Endothelial cell of umbilical vein (primary cell): ENCODE measurements around the gene NAPA. TPM values are rescaled to one million over a fixed set of nuclear protein-coding genes. Genes with fewer than 3 reads are reported as not detected.

Experiments
- BruUV-seq: library from RNA; stranded (reverse); fragments of 400-500 nt; replicated peaks from 2 replicates; lab custom pipeline; 2021; lab: Mats Ljungman, UMichigan
- CTCF ChIA-PET: fragments of 300-600, 350-600 bp; sonication (Branson Sonifier 250); formaldehyde crosslinking; loops from one replicate; lab custom pipeline; 2021; ENCODE audit warnings: antibody characterized with exemption, inconsistent platforms; lab: Charles Lee
- POLR2A ChIA-PET: fragments of 300-600, 350-600 bp; sonication (Branson Sonifier 250); formaldehyde crosslinking; loops from one replicate; lab custom pipeline; 2021; ENCODE audit warnings: antibody characterized with exemption, inconsistent platforms; lab: Charles Lee
- DNase-seq: peaks from one replicate; pipeline ENCODE4 v3.0.0-alpha.2; 2011; ENCODE audit warnings: low read depth, low spot score
- FAIRE-seq: peaks from 2 replicates; lab custom pipeline; 2011; peaks lifted over from hg19 to GRCh38; lab: Jason Lieb, UNC
- H2AFZ ChIP-seq: 2 replicates; pipeline ENCODE4 v1.6.0; 2012; ENCODE audit warnings: low read depth, low read length, control low read depth, inconsistent platforms
- H3K27ac ChIP-seq: 2 replicates; pipeline ENCODE4 v1.5.1; 2011; ENCODE audit warnings: low read depth, mild to moderate bottlenecking, control low read depth, low read length, moderate library complexity; ENCODE audit not compliant: insufficient read depth
- H3K27me3 ChIP-seq, 2 experiments: 2 replicates each; pipeline versions ENCODE4 v1.6.0 to v1.6.1; 2011; ENCODE audit warnings: low read length in 2 of 2, mixed read lengths in 1 of 2; ENCODE audit not compliant: control insufficient read depth in 2 of 2, insufficient read depth in 2 of 2
- H3K36me3 ChIP-seq, 2 experiments: 2 replicates in 1 of 2; 3 replicates in 1 of 2; pipeline ENCODE4 v1.5.1; 2011; ENCODE audit warnings: low read length in 2 of 2, mild to moderate bottlenecking in 1 of 2, moderate library complexity in 1 of 2; ENCODE audit not compliant: control insufficient read depth in 2 of 2, insufficient read depth in 2 of 2; ENCODE audit errors: extremely low read depth in 1 of 2
- H3K4me1 ChIP-seq: 3 replicates; pipeline ENCODE4 v1.5.1; 2011; ENCODE audit warnings: mild to moderate bottlenecking, low read length; ENCODE audit not compliant: control insufficient read depth, insufficient read depth; ENCODE audit errors: extremely low read depth
- H3K4me2 ChIP-seq: 2 replicates; pipeline ENCODE4 v1.6.1; 2011; ENCODE audit warnings: low read length, control low read depth, mixed read lengths; ENCODE audit not compliant: insufficient read depth
- H3K4me3 ChIP-seq, 3 experiments: fragments of 200-600 bp in 1 of 3; sonication (generic), shearing (Covaris generic) in 1 of 3; replicated peaks in 1 of 3; 2 replicates each; pipeline ENCODE4 v1.5.1; 2011 to 2016; ENCODE audit warnings: control low read depth in 3 of 3, low read length in 3 of 3, mild to moderate bottlenecking in 2 of 3, inconsistent platforms in 1 of 3, low read depth in 1 of 3, moderate library complexity in 1 of 3; ENCODE audit not compliant: insufficient read depth in 1 of 3
- H3K79me2 ChIP-seq: 2 replicates; pipeline ENCODE4 v1.6.0; 2012; ENCODE audit warnings: low read length, inconsistent platforms; ENCODE audit not compliant: control insufficient read depth, insufficient read depth
- H3K9ac ChIP-seq: replicated peaks from 2 replicates; pipeline ENCODE3; 2011; ENCODE audit warnings: low read length, control low read depth; ENCODE audit not compliant: insufficient read depth; ENCODE audit errors: extremely low read depth
- H3K9me1 ChIP-seq: replicated peaks from 3 replicates; pipeline ENCODE4 v1.6.0; 2011; ENCODE audit warnings: mild to moderate bottlenecking, low read length; ENCODE audit not compliant: control insufficient read depth, insufficient read depth; ENCODE audit errors: extremely low read depth
- H3K9me3 ChIP-seq: replicated peaks from 2 replicates; pipeline ENCODE4 v1.5.1; 2012; ENCODE audit warnings: low read length, inconsistent platforms; ENCODE audit not compliant: control insufficient read depth, insufficient read depth
- H4K20me1 ChIP-seq: replicated peaks from 2 replicates; pipeline ENCODE3; 2011; ENCODE audit warnings: mild to moderate bottlenecking, low read length; ENCODE audit not compliant: control insufficient read depth, insufficient read depth; ENCODE audit errors: extremely low read depth
- EZH2 ChIP-seq: IDR thresholded peaks from 2 replicates; pipeline ENCODE4 v1.6.1; 2012; ENCODE audit warnings: borderline replicate concordance, low read depth, mild to moderate bottlenecking, moderate library complexity, low read length, inconsistent platforms; ENCODE audit not compliant: severe bottlenecking
- FOS ChIP-seq: IDR thresholded peaks from 2 replicates; pipeline ENCODE4 v1.6.1; 2011; ENCODE audit warnings: mild to moderate bottlenecking, low read length, moderate library complexity, borderline replicate concordance; ENCODE audit not compliant: insufficient read depth
- GATA2 ChIP-seq: IDR thresholded peaks from 2 replicates; pipeline ENCODE4 v1.7.0; 2011; ENCODE audit warnings: low read depth, mild to moderate bottlenecking, moderate library complexity, mixed read lengths, low read length; ENCODE audit not compliant: insufficient read length, insufficient read depth
- JUN ChIP-seq: IDR thresholded peaks from 2 replicates; pipeline ENCODE4 v1.6.1; 2011; ENCODE audit warnings: borderline replicate concordance, low read depth; ENCODE audit not compliant: insufficient read length, insufficient read depth
- MYC ChIP-seq: IDR thresholded peaks from one replicate; pipeline ENCODE4 v1.6.1; 2011; ENCODE audit warnings: mild to moderate bottlenecking, low read depth, low read length
- POLR2A ChIP-seq: IDR thresholded peaks from 2 replicates; pipeline ENCODE4 v1.6.1; 2012; ENCODE audit warnings: low read depth, mild to moderate bottlenecking, control low read depth, low read length
- POLR2AphosphoS5 ChIP-seq: IDR thresholded peaks from 2 replicates; pipeline ENCODE4 v1.6.1; 2012; ENCODE audit warnings: low read depth, mild to moderate bottlenecking, control low read depth, low read length, moderate library complexity; ENCODE audit not compliant: insufficient read depth
- dilution Hi-C: fragments of 300-500 bp; cut with MboI; formaldehyde crosslinking; loops from one replicate; pipeline ENCODE4 v1.15.0; 2019; ENCODE audit warnings: low sequenced_read_pairs; ENCODE audit not compliant: extremely low pct_ligation_motif_present
- intact Hi-C: fragments of 100-400 bp; cut with micrococcal nuclease; formaldehyde crosslinking; loops from one replicate; pipeline ENCODE4 v1.10.0; 2022
- polyA plus RNA-seq, 4 experiments: library from polyadenylated mRNA; depleted of rRNA in 3 of 4; stranded (reverse) in 3 of 4; unstranded in 1 of 4; fragments of >200 nt; gene quantifications; 2 replicates each; pipeline versions ENCODE4 v1.2.1 to v1.2.3, GENCODE V29; 2011 to 2012; ENCODE audit warnings: missing spikeins in 1 of 4
- total RNA-seq: library from RNA; stranded (reverse); gene quantifications from 2 replicates; pipeline ENCODE4 v1.2.3, GENCODE V29; 2021
- TF ChIP-seq, protein P1 (sequence below): IDR thresholded peaks from 2 replicates; pipeline ENCODE4 v1.6.1; 2011; ENCODE audit not compliant: insufficient read depth, insufficient read length
- TF ChIP-seq, protein P2 (sequence below), 2 donors: IDR thresholded peaks; 1 replicate in 1 of 2; 2 replicates in 1 of 2; pipeline ENCODE4 v1.5.1; 2011; ENCODE audit warnings: low read length in 2 of 2, mild to moderate bottlenecking in 2 of 2, moderate library complexity in 2 of 2, control low read depth in 1 of 2, inconsistent platforms in 1 of 2, low read depth in 1 of 2; ENCODE audit not compliant: insufficient read depth in 1 of 2; ENCODE audit errors: extremely low read depth in 1 of 2

NAPA gene
- total and polyA plus RNA-seq, 2 donors (not counting 3 experiments of a cell fraction or from before 2014, with no cell fraction given), result 107 to 154 TPM

DNA sequence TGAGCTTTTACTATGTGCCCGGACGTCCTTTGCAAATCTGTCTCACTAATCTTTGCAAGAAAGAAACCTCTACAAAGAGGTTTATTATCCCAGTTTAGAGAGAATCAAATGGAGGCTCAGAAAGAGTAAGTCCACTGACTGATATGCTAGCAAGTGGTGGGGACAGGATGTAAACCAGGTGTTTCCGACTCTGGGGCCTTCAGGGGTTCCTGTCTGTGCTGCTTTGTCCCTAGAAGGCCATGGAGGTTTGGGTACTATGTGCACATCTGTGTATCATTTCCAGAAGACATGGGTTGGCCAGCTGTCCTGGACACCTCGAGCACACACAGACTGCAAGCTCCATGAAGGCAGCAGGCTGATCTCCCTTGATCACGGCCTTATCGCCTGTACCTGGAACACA is 29.7 kb downstream of the NAPA start:
- FAIRE-seq (no peak), DNase-seq (no peak)
- H3K79me2 ChIP-seq, result no peaks in the 10 kb centered on the region
- intact Hi-C loops (no loop called here), dilution Hi-C loops (no loop called here)
- H4K20me1 ChIP-seq, result no peaks in the 10 kb centered on the region
- no peaks in the 10 kb centered on the region for H3K27me3 ChIP-seq
- POLR2A ChIA-PET, result no interaction called here
- no peaks in the 10 kb centered on the region for H3K9me3 ChIP-seq
- TF ChIP-seq, protein P1, sequence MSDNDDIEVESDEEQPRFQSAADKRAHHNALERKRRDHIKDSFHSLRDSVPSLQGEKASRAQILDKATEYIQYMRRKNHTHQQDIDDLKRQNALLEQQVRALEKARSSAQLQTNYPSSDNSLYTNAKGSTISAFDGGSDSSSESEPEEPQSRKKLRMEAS, result no peak
- no peak for TF ChIP-seq FOS
- no peak for TF ChIP-seq GATA2
- TF ChIP-seq EZH2, result no peak
- no peak for TF ChIP-seq JUN
- TF ChIP-seq POLR2AphosphoS5, result no peak
- no peak for TF ChIP-seq MYC
- no peak for TF ChIP-seq POLR2A
- TF ChIP-seq, protein P2, sequence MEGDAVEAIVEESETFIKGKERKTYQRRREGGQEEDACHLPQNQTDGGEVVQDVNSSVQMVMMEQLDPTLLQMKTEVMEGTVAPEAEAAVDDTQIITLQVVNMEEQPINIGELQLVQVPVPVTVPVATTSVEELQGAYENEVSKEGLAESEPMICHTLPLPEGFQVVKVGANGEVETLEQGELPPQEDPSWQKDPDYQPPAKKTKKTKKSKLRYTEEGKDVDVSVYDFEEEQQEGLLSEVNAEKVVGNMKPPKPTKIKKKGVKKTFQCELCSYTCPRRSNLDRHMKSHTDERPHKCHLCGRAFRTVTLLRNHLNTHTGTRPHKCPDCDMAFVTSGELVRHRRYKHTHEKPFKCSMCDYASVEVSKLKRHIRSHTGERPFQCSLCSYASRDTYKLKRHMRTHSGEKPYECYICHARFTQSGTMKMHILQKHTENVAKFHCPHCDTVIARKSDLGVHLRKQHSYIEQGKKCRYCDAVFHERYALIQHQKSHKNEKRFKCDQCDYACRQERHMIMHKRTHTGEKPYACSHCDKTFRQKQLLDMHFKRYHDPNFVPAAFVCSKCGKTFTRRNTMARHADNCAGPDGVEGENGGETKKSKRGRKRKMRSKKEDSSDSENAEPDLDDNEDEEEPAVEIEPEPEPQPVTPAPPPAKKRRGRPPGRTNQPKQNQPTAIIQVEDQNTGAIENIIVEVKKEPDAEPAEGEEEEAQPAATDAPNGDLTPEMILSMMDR (IDR thresholded peaks at IDR 0.05; ENCODE audit: extremely low read depth in 1 of 2, insufficient read depth in 1 of 2, low read depth in 1 of 2, low read length in 2 of 2), result no peak
- H3K9me1 ChIP-seq, result no peaks in the 10 kb centered on the region
- H3K27ac ChIP-seq, result no peak overlapping the region
- no peak overlapping the region for H2AFZ ChIP-seq
- H3K36me3 ChIP-seq, result peaks cover 0 to 11% of the 10 kb centered on the region in 2 experiments
- CTCF ChIA-PET, result interaction anchor here (1.7 to 1.8 kb wide), 3 partner anchors 57 to 222 kb away, joined by 6 to 10 read pairs (median 8); no protein-coding TSS in a partner anchor
- BruUV-seq, result no TSS peak
- no peak overlapping the region for H3K9ac ChIP-seq
- peaks cover 3% of the 10 kb centered on the region for H3K4me1 ChIP-seq
- H3K4me2 ChIP-seq, result peak overlapping the region; percentile 14
- H3K4me3 ChIP-seq, result no peak overlapping the region
